ENCODE data around the gene WDFY2.
A peak's percentile ranks its signal among the peaks of the same experiment; 100 is the strongest.

Gene WDFY2

GRCh38 chr13:51742611-51743010 lies 158.3 kb downstream of the WDFY2 start:
- DNase-seq = no peak

GRCh38 chr13:51745243-51745642 lies 161.0 kb downstream of the WDFY2 start:
- DNase-seq = no peak

- DNase-seq = no peak
Measured at GRCh38 chr13:51746802-51747201, 162.5 kb downstream of the WDFY2 start.

GRCh38 chr13:51747438-51748434 lies 163.5 kb downstream of the WDFY2 start:
- DNase-seq = no peak

GRCh38 chr13:51756651-51757050 lies 172.4 kb downstream of the WDFY2 start:
- no peak for DNase-seq

GRCh38 chr13:51758691-51759090 lies 174.4 kb downstream of the WDFY2 start:
- no peak for DNase-seq

- DNase-seq = no peak
Measured at GRCh38 chr13:51759240-51759639, 175.0 kb downstream of the WDFY2 start.

GRCh38 chr13:51760592-51760991 lies 176.3 kb downstream of the WDFY2 start:
- no peak for DNase-seq

- no peak for DNase-seq
Measured at GRCh38 chr13:51761643-51762350, 177.5 kb downstream of the WDFY2 start.

- DNase-seq = no peak
Measured at GRCh38 chr13:51763486-51763885, 179.2 kb downstream of the WDFY2 start.

GRCh38 chr13:51764184-51765141 lies 180.2 kb downstream of the WDFY2 start:
- peak; percentile 45 for DNase-seq

- no peak for DNase-seq
Measured at GRCh38 chr13:51765142-51765515, 180.9 kb downstream of the WDFY2 start.

- DNase-seq = no peak
Measured at GRCh38 chr13:51767100-51767499, 182.8 kb downstream of the WDFY2 start.

- no peak for DNase-seq
Measured at GRCh38 chr13:51768378-51768921, 184.2 kb downstream of the WDFY2 start.

GRCh38 chr13:51768976-51769375 lies 184.7 kb downstream of the WDFY2 start:
- no peak for DNase-seq

GRCh38 chr13:51769455-51770127 lies 185.3 kb downstream of the WDFY2 start:
- no peak for DNase-seq

- DNase-seq = no peak
Measured at GRCh38 chr13:51770160-51770559, 185.9 kb downstream of the WDFY2 start.

GRCh38 chr13:51770681-51771417 lies 186.6 kb downstream of the WDFY2 start:
- no peak for DNase-seq

GRCh38 chr13:51771418-51772104 lies 187.3 kb downstream of the WDFY2 start:
- no peak for DNase-seq

GRCh38 chr13:51772105-51772455 lies 187.8 kb downstream of the WDFY2 start:
- no peak for DNase-seq

GRCh38 chr13:51772781-51773180 lies 188.5 kb downstream of the WDFY2 start:
- DNase-seq = no peak

Measured in activated CD4-positive, alpha-beta T cell treated with anti-CD3 and anti-CD28 coated beads, Interleukin-2, amount 50 U/mL, for 1 hour (primary cell).